ENCODE results near the gene PGS1.

The PGS1 gene

DNA sequence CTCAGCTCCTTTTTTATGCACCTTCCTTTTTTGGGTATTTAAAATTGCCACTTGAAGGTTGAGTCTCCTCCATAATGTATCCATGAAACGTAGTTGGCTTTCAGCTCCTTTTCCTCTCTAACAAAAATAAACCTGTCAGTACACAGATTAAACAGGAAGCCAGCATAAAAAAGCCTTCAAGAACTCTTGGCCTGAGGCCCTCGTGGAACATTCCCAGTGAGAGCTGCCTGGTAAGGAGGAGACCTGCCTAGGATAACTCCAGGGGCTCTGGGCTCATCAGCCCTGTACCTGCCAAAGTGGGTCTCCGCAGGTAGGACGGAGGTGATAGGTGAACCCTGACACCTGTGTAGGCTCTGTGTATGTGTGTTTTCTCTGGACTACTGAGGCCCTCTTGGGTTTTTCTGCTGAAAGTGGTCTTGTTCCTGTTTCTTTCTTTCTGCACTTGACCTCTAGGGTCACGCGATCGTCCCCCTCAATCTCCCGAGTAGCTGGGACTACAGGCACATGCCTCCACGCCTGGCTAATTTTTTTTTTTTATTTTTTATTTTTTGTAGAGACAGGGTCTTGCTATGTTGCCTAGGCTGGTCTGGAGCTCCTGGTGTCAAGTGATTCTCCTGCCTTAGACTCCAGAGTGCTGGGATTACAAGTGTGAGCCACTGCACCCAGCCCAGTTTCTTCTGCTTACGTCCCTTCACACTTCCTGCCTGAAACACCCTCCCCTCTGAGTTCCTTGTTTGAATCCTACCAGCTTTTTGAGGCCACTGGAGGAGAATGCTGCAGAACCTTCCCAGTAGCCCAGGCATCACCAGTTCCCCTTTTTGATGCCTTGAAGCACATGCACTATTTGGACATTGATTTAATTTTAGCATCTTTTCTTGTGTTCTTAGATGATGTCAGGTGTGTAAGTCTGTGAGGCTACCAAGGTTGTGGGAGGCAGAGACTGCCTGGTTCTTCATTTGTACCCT is 9.8 kb downstream of the PGS1 start:
- no peak for DNase-seq (ENCODE audit: low read depth)

GRCh38 chr17:78390241-78391050 is 12.0 kb downstream of the PGS1 start:
- DNase-seq (ENCODE audit: low read depth): no peak

DNA sequence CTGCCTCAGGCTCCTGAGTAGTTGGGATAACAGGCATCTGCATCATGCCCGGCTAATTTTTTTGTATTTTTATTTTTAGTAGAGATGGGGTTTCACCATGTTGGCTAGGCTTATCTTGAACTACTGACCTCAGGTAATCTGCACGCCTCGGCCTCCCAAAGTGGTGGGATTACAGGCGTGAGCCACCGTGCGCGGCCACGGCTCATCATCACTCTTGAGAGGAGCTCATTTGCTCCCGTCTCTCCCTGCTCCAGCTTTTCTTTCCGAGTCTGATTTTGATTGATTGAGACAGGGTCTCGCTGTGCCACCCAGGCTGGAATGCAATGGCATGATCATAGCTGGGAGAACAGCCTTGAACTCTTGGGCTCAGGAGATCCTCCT is 12.6 kb downstream of the PGS1 start:
- no peak for DNase-seq (ENCODE audit: low read depth)

GRCh38 chr17:78391843-78392242 is 13.4 kb downstream of the PGS1 start:
- no peak for DNase-seq (ENCODE audit: low read depth)

DNA sequence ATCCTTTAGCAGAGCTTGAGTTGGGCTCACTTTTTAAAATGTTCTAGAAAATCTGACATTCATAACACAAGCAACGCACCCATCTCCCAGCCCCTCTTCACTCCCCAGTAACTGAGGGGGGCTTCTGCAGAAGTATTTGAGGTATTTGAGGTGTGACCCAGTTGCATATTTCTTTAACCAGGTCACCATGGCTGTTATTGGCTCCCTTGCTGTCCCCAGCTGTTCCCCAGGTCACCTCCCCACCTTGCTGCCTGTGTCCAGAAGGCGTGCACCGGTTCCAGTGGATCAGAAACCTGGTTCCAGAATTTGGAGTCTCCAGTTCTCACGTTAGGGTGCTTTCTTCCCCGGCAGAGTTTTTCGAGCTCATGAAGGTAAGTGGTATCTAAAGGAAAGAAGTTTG is 13.8 kb downstream of the PGS1 start:
- no peak for DNase-seq (ENCODE audit: low read depth)

- no peak for DNase-seq (ENCODE audit: low read depth)
Measured at GRCh38 chr17:78393575-78393974, 15.1 kb downstream of the PGS1 start.

- DNase-seq (ENCODE audit: low read depth): no peak
Measured at GRCh38 chr17:78394209-78394608, 15.8 kb downstream of the PGS1 start.

GRCh38 chr17:78395155-78395554 is 16.7 kb downstream of the PGS1 start:
- DNase-seq (ENCODE audit: low read depth): no peak

DNA sequence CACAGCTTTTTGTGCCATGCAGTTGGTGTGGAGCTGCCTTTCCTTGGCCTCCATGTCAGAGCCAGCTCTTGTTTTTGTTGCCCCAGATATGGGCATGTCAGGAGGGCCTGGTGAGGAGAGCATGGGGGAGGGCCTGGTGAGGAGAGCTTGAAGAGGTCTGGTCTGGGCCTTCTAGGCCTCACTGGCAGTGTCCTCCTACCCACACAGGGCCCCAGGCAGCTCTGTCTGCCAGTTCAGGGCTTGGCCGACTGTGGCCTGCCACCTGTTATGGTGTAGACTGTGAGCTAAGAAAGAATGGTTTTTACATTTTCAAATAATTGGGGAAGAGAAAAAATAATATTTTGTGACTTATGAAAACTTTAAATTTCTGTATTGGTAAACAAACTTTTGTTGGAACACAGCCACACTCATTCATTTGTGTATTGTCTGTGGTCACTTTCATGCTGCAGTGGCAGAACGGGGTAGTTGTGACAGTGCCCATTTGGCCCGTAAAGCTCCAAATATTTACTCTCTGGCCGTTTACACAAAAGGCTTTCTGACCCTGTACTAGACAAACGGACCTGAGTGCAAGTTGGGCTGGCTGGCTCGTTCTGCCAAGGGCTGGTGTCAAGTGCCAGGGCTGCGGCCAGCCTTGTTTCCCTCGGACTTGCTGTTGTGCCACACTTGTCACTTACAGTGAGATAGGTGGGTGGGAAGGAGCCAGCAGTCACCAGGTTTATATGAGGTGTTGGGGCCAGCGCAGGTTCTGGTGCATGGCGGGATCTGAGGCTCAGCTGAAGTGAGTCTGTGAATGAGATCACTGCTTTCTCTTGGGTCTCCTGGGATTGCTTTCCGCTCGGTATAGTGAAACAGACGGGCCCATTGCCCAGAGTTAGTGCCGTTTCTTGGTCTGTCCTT is 18.2 kb downstream of the PGS1 start:
- no peak for DNase-seq (ENCODE audit: low read depth)

- no peak for DNase-seq (ENCODE audit: low read depth)
Measured at GRCh38 chr17:78397681-78398101, 19.2 kb downstream of the PGS1 start.

DNA sequence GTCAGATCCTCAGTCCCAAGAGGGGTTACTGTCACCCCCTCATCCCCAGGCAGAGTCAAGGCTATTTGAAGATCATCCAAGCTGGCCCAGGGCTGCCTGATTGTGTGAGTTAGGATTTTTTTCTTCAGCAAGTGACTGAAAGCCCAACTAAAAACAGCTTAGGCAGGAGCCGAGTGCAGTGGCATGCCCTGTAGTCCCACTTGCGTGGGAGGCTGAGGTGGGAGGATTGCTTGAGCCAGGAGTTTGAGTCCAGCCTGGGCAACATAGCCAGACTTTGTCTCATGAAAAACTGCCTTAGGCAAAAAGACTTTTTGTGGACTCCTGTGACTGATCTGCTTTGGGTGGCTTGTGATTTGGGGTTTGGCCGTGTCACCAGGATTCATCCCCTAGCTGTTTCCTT is 19.9 kb downstream of the PGS1 start:
- no peak for DNase-seq (ENCODE audit: low read depth)

DNA sequence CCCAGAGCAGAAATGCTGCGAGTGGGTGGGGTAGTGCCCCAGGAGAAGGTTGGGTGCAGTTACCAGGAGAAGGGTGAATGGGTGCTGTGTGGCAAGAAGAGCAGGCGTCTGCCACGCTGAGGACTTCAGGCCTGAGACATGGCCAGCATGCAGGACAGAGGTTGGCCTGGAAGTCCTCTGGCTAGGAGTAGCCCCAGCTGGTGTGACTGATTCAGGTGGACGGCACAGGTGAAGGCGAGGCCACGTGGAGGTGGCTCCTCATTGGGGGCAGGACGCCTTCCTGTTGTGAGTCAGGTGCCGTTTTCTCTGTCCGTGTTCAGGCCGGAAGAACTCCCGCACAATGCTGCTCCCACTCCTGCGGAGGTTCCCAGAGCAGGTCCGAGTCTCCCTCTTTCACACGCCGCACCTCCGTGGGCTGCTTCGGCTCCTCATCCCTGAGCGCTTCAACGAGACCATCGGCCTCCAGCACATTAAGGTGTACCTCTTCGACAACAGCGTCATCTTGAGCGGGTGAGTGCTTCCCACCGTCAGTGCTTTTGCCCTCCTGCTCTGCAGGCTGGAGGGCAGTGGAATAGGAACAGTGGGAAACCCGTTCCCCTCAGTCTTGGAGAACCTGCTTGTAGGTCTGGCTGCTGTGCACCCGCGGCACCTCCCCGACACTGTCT is 20.7 kb downstream of the PGS1 start:
- no peak for DNase-seq (ENCODE audit: low read depth)

GRCh38 chr17:78399693-78400144 is 21.3 kb downstream of the PGS1 start:
- no peak for DNase-seq (ENCODE audit: low read depth)

GRCh38 chr17:78400581-78401240 is 22.3 kb downstream of the PGS1 start:
- DNase-seq (ENCODE audit: low read depth): no peak

DNA sequence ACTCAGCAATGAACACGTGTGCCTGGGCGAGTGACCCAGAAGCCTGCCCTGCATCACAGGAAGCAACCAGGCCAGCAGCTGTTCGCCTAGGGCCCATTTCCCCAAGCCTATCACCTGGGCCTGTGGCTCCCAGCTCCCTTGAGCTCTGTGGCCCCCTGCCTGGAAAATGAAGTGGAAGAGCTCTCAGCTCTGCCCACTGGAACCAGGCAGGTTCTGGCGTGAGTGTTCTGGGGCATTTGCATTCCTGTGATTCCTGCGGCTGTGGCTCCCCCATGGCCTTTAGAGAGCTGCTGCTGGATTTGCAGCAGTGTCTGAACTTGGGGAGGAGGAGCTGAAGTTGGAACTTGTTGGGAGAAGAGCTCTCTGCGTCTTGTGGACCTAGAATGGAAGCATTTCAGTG is 22.8 kb downstream of the PGS1 start:
- no peak for DNase-seq (ENCODE audit: low read depth)

DNA sequence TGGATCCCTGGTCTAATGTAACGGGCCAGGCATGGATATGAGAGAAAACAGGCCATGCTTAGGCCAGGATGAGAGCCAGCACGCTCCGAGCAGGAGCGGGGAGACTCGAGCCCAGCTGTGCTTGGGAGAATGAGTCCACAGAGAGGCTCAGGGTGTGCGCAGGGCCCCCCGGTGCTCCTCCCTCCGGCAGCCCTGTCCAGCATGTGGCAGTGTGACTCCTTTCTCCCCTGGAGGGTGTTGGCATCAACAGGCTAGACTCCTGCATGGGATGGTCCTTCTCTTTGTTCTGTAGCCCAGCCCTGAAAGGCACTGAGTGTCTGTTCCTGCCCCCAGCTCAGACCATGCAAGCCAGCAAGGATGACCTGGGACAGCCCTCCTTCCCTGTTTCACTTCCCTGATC is 23.4 kb downstream of the PGS1 start:
- no peak for DNase-seq (ENCODE audit: low read depth)

DNA sequence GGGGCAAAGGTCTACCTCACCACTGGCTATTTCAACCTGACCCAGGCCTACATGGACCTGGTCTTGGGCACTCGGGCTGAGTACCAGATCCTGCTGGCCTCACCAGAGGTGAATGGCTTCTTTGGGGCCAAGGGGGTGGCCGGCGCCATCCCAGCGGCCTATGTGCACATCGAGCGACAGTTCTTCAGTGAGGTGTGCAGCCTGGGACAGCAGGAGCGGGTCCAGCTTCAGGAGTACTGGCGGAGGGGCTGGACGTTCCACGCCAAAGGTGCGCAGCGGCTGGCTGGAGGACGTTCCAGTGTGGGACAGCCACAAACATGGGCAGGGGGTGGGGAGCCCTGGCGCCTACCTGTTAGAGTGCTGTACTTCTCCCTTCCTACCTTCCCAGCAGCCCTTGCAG is 25.4 kb downstream of the PGS1 start:
- no peak for DNase-seq (ENCODE audit: low read depth)

DNA sequence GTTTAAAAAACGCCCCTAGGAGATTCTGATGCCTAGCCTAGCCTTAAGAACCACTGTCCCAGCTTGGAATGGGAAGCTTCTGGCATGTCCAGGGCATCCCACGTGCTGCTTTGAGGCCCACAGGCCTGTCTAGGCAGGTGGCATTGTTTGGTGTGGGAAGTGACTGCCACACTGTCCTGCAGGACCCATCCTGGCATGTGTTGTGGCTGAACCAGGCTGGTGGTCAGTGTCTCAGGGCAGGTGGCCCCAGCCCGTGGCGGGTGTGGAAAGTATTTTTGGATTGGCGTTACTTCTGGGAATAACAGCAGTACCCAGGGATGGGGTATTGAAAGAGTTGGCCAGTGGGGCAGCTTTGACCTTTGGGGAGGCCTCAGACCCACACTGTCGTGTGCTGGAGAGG is 27.9 kb downstream of the PGS1 start:
- no peak for DNase-seq (ENCODE audit: low read depth)

GRCh38 chr17:78406920-78407319 is 28.5 kb downstream of the PGS1 start:
- no peak for DNase-seq (ENCODE audit: low read depth)

- no peak for DNase-seq (ENCODE audit: low read depth)
Measured at GRCh38 chr17:78407387-78408000, 29.0 kb downstream of the PGS1 start.

Data from T follicular helper cell (primary cell).